ENCODE data around the gene HOXD8.

GRCh38 chr2:176090862-176091261 is 38.6 kb upstream of the HOXD8 start:
- TF ChIP-seq CTCF (IDR thresholded peaks at IDR 0.05; ENCODE audit: low read depth, low read length) = no peak
- no peak for TF ChIP-seq POLR2A (IDR thresholded peaks at IDR 0.05; ENCODE audit: extremely low read depth, insufficient read length)
- no peak for TF ChIP-seq MAX (IDR thresholded peaks at IDR 0.05; ENCODE audit: low read depth, low read length)
- no peak for TF ChIP-seq MYC (IDR thresholded peaks at IDR 0.05; ENCODE audit: low read depth, low read length)
